ENCODE measurements around the gene SLC41A2.
"Not testable (repeated sequence)": the region's sequence is repeated elsewhere in the genome, so short reads cannot be mapped to it uniquely, and the experiment has no call there.

The SLC41A2 gene

GRCh38 chr12:104952816-104953215 lies 5.3 kb downstream of the SLC41A2 start:
- Histone ChIP-seq H3K4me3 (replicated peaks; ENCODE audit: insufficient read depth, low read length) (no peak overlapping the region), H3K27ac (replicated peaks) (no peak overlapping the region), H3K27me3 (ENCODE audit: insufficient read depth, poor library complexity, severe bottlenecking) (peaks cover 26% of the 10 kb centered on the region)
- DNase-seq (ENCODE audit: low read depth in 1 of 2, low spot score in 1 of 2): no peak
- TF ChIP-seq, protein P1, sequence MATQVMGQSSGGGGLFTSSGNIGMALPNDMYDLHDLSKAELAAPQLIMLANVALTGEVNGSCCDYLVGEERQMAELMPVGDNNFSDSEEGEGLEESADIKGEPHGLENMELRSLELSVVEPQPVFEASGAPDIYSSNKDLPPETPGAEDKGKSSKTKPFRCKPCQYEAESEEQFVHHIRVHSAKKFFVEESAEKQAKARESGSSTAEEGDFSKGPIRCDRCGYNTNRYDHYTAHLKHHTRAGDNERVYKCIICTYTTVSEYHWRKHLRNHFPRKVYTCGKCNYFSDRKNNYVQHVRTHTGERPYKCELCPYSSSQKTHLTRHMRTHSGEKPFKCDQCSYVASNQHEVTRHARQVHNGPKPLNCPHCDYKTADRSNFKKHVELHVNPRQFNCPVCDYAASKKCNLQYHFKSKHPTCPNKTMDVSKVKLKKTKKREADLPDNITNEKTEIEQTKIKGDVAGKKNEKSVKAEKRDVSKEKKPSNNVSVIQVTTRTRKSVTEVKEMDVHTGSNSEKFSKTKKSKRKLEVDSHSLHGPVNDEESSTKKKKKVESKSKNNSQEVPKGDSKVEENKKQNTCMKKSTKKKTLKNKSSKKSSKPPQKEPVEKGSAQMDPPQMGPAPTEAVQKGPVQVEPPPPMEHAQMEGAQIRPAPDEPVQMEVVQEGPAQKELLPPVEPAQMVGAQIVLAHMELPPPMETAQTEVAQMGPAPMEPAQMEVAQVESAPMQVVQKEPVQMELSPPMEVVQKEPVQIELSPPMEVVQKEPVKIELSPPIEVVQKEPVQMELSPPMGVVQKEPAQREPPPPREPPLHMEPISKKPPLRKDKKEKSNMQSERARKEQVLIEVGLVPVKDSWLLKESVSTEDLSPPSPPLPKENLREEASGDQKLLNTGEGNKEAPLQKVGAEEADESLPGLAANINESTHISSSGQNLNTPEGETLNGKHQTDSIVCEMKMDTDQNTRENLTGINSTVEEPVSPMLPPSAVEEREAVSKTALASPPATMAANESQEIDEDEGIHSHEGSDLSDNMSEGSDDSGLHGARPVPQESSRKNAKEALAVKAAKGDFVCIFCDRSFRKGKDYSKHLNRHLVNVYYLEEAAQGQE (IDR thresholded peaks at IDR 0.05; ENCODE audit: insufficient replicate concordance, low read depth): no peak
- TF ChIP-seq POLR2AphosphoS5 (IDR thresholded peaks at IDR 0.05; ENCODE audit: low read depth) (no peak), CTCF (IDR thresholded peaks at IDR 0.05; ENCODE audit: insufficient read depth, low read length) (no peak), SPI1 (IDR thresholded peaks at IDR 0.05; ENCODE audit: borderline replicate concordance, low read depth) (no peak), GABPA (IDR thresholded peaks at IDR 0.05; ENCODE audit: low read depth) (no peak)

DNA sequence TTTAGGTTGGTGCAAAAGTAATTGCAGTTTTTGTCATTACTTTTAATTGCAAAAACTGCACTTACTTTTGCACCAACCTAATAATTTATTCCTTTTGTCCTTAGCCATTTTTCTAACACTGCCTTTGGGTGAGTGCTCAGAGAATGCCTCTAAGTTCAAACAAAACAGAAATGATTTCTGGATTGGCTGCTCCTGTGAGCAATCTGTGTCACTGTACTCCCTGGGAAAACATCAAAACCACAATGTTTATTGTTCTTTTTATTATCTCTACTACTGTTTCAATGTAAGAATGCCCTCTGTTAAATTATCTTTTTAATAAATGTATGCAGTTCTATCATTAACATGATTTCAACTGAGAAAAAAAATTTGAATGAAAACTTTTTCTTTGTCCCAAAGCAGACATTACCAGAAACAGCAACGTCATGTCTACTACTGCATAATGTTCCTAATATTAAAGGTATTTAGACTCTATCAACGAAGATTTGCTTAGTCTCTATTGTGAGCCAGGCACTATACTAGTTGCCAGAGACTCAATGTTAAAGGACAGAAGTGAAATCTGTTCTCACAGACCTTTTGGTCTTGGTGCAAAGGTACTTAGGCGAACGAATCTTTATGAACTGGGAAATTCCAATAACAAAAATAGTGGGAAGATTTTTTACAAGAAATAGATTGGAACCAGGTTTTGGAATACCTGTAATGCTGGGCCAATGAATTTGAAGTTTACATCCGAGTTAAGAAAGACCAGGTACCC lies 6.2 kb downstream of the SLC41A2 start:
- DNase-seq (ENCODE audit: low read depth in 1 of 2, low spot score in 1 of 2): no peak
- no peak for TF ChIP-seq POLR2AphosphoS5 (IDR thresholded peaks at IDR 0.05; ENCODE audit: low read depth)
- TF ChIP-seq CTCF (IDR thresholded peaks at IDR 0.05; ENCODE audit: insufficient read depth, low read length): no peak
- TF ChIP-seq SPI1 (IDR thresholded peaks at IDR 0.05; ENCODE audit: borderline replicate concordance, low read depth): no peak
- TF ChIP-seq, protein P1 (IDR thresholded peaks at IDR 0.05; ENCODE audit: insufficient replicate concordance, low read depth): no peak
- TF ChIP-seq GABPA (IDR thresholded peaks at IDR 0.05; ENCODE audit: low read depth): no peak
- no peak overlapping the region for H3K4me3 ChIP-seq (replicated peaks; ENCODE audit: insufficient read depth, low read length)
- H3K27ac ChIP-seq (replicated peaks): no peak overlapping the region
- peaks cover 20% of the 10 kb centered on the region for H3K27me3 ChIP-seq (ENCODE audit: insufficient read depth, poor library complexity, severe bottlenecking)

DNA sequence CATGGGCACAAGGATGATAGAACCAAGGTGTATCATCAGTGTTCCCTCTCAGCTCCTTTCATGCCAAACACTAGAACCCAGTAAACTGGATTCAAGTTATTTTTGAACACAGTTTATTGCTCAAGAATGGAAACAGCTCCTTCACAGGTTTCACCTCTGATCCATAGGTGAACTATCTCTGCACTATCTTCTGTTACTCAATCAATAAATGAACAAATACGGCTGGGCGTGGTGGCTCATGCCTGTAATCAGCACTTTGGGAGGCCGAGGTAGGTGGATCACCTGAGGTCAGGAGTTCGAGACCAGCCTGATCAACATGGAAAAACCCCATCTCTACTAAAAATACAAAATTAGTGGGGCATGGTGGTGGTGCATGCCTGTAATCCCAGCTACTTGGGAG lies 9.4 kb downstream of the SLC41A2 start:
- not testable (repeated sequence) for H3K27me3 ChIP-seq (ENCODE audit: insufficient read depth, poor library complexity, severe bottlenecking); H3K27ac ChIP-seq (replicated peaks); DNase-seq (ENCODE audit: low read depth in 1 of 2, low spot score in 1 of 2); H3K4me3 ChIP-seq (replicated peaks; ENCODE audit: insufficient read depth, low read length)

GRCh38 chr12:104944252-104944651 lies 13.8 kb downstream of the SLC41A2 start:
- Histone ChIP-seq H3K27ac (replicated peaks) (no peak overlapping the region), H3K27me3 (ENCODE audit: insufficient read depth, poor library complexity, severe bottlenecking) (no peaks in the 10 kb centered on the region), H3K4me3 (replicated peaks; ENCODE audit: insufficient read depth, low read length) (no peak overlapping the region)
- DNase-seq (ENCODE audit: low read depth in 1 of 2, low spot score in 1 of 2): no peak
- TF ChIP-seq GABPA (IDR thresholded peaks at IDR 0.05; ENCODE audit: low read depth) (no peak), POLR2AphosphoS5 (IDR thresholded peaks at IDR 0.05; ENCODE audit: low read depth) (no peak)

GRCh38 chr12:104943401-104943800 lies 14.7 kb downstream of the SLC41A2 start:
- not testable (repeated sequence) for H3K27me3 ChIP-seq (ENCODE audit: insufficient read depth, poor library complexity, severe bottlenecking); H3K27ac ChIP-seq (replicated peaks); DNase-seq (ENCODE audit: low read depth in 1 of 2, low spot score in 1 of 2); H3K4me3 ChIP-seq (replicated peaks; ENCODE audit: insufficient read depth, low read length)
